GM19035 (cell line): Measurements from ENCODE around the gene NODAL.

Source experiments
- ATAC-seq: cut with Tn5 transposase; IDR thresholded peaks from one replicate; pipeline ENCODE4 v1.9.1; 2021; ENCODE audit not compliant: unreplicated experiment

The NODAL gene

DNA sequence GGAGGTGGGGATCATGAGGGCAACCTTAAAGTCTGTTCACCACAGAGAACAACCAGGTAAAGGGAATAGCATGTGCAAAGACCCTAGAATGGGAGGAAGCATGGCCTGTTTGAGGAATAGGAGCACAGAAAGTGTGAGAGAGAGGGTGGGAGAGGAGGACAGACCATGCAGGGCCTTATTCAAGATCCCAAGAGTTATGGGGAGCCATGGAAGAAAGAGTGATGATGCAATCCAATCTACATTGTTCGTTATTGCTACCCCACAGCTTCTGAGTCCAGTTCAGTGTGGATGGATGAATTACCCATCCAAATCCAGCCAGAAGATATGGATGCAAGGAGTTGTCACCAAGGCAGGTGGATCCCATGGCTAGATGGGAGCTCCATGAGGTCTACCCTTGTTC lies 45.3 kb downstream of the NODAL start:
- ATAC-seq: no peak

DNA sequence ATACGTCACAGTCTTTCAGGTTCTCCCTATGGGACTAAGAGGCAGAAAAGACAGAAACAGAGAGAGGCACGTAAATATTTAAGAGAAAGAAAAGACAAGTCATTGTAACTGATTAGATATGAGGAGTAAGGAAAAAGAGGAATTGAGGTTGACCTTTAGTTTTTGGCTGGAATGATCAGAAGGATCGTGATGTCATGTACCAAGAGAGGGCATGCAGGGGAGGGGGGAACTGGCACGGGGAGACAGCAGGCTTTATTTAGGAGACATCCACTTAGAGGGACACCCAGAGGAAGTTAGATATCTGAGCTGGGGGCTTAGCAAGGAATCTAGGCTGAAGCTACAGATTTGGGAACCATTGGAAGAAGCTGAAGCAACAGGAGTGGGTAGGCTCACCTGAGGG lies 49.8 kb downstream of the NODAL start:
- ATAC-seq: no peak
